Thyroid gland (tissue), 4 donors: ENCODE results near the gene HAPSTR1. TPM values are rescaled to one million over a fixed set of nuclear protein-coding genes. Genes with fewer than 3 reads are reported as not detected.

Experiments used
- DNase-seq, 2 donors: peaks; one replicate each; pipeline ENCODE4 v3.0.0-alpha.2; 2019
- H3K27ac ChIP-seq, 3 donors: fragments of 200-600 bp; sonication (generic); 1 replicate in 2 of 3; 2 replicates in 1 of 3; pipeline ENCODE4 v1.5.1; 2016 to 2019; ENCODE audit warnings: mild to moderate bottlenecking in 1 of 3, moderate library complexity in 1 of 3
- H3K27me3 ChIP-seq: fragments of 200-600 bp; sonication (generic); one replicate; pipeline ENCODE4 v1.5.1; 2019
- H3K36me3 ChIP-seq, 2 donors: fragments of 200-600 bp; sonication (generic); one replicate each; pipeline ENCODE4 v1.5.1; 2016 to 2019
- H3K4me1 ChIP-seq, 2 donors: fragments of 200-600 bp; sonication (generic); one replicate each; pipeline ENCODE4 v1.5.1; 2017 to 2019
- H3K4me3 ChIP-seq, 3 donors: fragments of 200-600 bp; sonication (generic); replicated peaks in 1 of 3; 1 replicate in 2 of 3; 2 replicates in 1 of 3; pipeline ENCODE4 v1.5.1; 2016; ENCODE audit warnings: mild to moderate bottlenecking in 1 of 3
- H3K9me3 ChIP-seq: fragments of 200-600 bp; sonication (generic); one replicate; pipeline ENCODE4 v1.5.1; 2017
- CTCF ChIP-seq, 6 experiments: fragments of 200-600 bp in 3 of 6; fragments of 450-650 bp in 3 of 6; sonication (generic) in 3 of 6; IDR thresholded peaks; one replicate each; pipeline ENCODE4 v1.5.1; 2016 to 2019; ENCODE audit warnings: antibody characterized with exemption in 6 of 6, mild to moderate bottlenecking in 2 of 6, inconsistent platforms in 1 of 6, moderate library complexity in 1 of 6
- POLR2A ChIP-seq, 2 donors: fragments of 450-650 bp; IDR thresholded peaks; one replicate each; pipeline ENCODE4 v1.6.1; 2017; ENCODE audit warnings: antibody characterized with exemption in 2 of 2, mild to moderate bottlenecking in 2 of 2, moderate library complexity in 1 of 2
- WGBS, 2 donors: methylation state at CpG; one replicate each; pipeline ENCODE4 v1.1.5; 2017; 5-methylcytosine and 5-hydroxymethylcytosine counted together
- intact Hi-C: fragments of 100-400 bp; cut with DNase I; formaldehyde crosslinking; loops from one replicate; pipeline ENCODE4 v1.15.1; 2023
- total RNA-seq, 4 donors: library from RNA; depleted of rRNA; stranded (reverse); fragments of >200 nt; gene quantifications; one replicate each; pipeline ENCODE4 v1.2.3, GENCODE V29; 2016

The HAPSTR1 gene
- total RNA-seq, 4 donors from 2014 or later: 59.0 to 107 (median 68.7) TPM

- intact Hi-C loops: no loop called here
- WGBS, 2 donors: 95 to 97% methylated on average over 5 of the region's 5 CpGs
- no peaks in the 10 kb centered on the region for H3K9me3 ChIP-seq
- TF ChIP-seq CTCF (IDR thresholded peaks at IDR 0.05) (no peak), POLR2A (IDR thresholded peaks at IDR 0.05) (no peak)
- no peaks in the 10 kb centered on the region for H3K36me3 ChIP-seq
- H3K4me1 ChIP-seq: peaks cover 0 to 5% of the 10 kb centered on the region in 2 donors
- no peak overlapping the region for H3K27ac ChIP-seq
- no peaks in the 10 kb centered on the region for H3K27me3 ChIP-seq
- DNase-seq: no peak
- no peak overlapping the region for H3K4me3 ChIP-seq
Measured at GRCh38 chr16:9134306-9134705, 42.9 kb downstream of the HAPSTR1 start.

GRCh38 chr16:9134739-9135138 lies 43.3 kb downstream of the HAPSTR1 start:
- intact Hi-C loops: no loop called here
- Histone ChIP-seq H3K4me3 (no peak overlapping the region), H3K27me3 (no peaks in the 10 kb centered on the region), H3K27ac (no peak overlapping the region), H3K9me3 (no peaks in the 10 kb centered on the region), H3K4me1 (peaks cover 0 to 5% of the 10 kb centered on the region in 2 donors), H3K36me3 (no peaks in the 10 kb centered on the region)
- WGBS, 2 donors: 18 to 30% methylated on average over 4 to 5 of the region's 5 CpGs
- DNase-seq: peak; percentile 39 to 45
- TF ChIP-seq CTCF (IDR thresholded peaks at IDR 0.05) (peak in 4 of 6 experiments; percentile 21 to 45 (median 38)), POLR2A (IDR thresholded peaks at IDR 0.05) (no peak)

- no peaks in the 10 kb centered on the region for H3K27me3 ChIP-seq
- no peak overlapping the region for H3K4me3 ChIP-seq
- TF ChIP-seq CTCF (IDR thresholded peaks at IDR 0.05): no peak
- no peak for TF ChIP-seq POLR2A (IDR thresholded peaks at IDR 0.05)
- H3K36me3 ChIP-seq: no peaks in the 10 kb centered on the region
- H3K9me3 ChIP-seq: no peaks in the 10 kb centered on the region
- intact Hi-C loops: no loop called here
- no peak overlapping the region for H3K27ac ChIP-seq
- H3K4me1 ChIP-seq: peaks cover 0 to 5% of the 10 kb centered on the region in 2 donors
- peak in 1 of 2 donors; percentile 16 for DNase-seq
- 56 to 68% methylated on average over 8 of the region's 8 CpGs for WGBS, 2 donors
Measured at GRCh38 chr16:9135797-9136196, 44.4 kb downstream of the HAPSTR1 start.

- no peaks in the 10 kb centered on the region for H3K36me3 ChIP-seq
- 85 to 87% methylated on average over 10 to 13 of the region's 13 CpGs for WGBS, 2 donors
- TF ChIP-seq POLR2A (IDR thresholded peaks at IDR 0.05) (no peak), CTCF (IDR thresholded peaks at IDR 0.05) (no peak)
- no peak for DNase-seq
- intact Hi-C loops: no loop called here
- no peaks in the 10 kb centered on the region for H3K27me3 ChIP-seq
- no peaks in the 10 kb centered on the region for H3K9me3 ChIP-seq
- H3K27ac ChIP-seq: no peak overlapping the region
- peaks cover 0 to 5% of the 10 kb centered on the region in 2 donors for H3K4me1 ChIP-seq
- no peak overlapping the region for H3K4me3 ChIP-seq
Measured at GRCh38 chr16:9136596-9136995, 45.2 kb downstream of the HAPSTR1 start.

GRCh38 chr16:9138021-9138680 lies 46.7 kb downstream of the HAPSTR1 start:
- TF ChIP-seq POLR2A (IDR thresholded peaks at IDR 0.05) (no peak), CTCF (IDR thresholded peaks at IDR 0.05) (no peak)
- no peaks in the 10 kb centered on the region for H3K27me3 ChIP-seq
- no peaks in the 10 kb centered on the region for H3K36me3 ChIP-seq
- H3K4me3 ChIP-seq: no peak overlapping the region
- H3K9me3 ChIP-seq: no peaks in the 10 kb centered on the region
- peaks cover 0 to 5% of the 10 kb centered on the region in 2 donors for H3K4me1 ChIP-seq
- 73 to 74% methylated on average over 14 of the region's 14 CpGs for WGBS, 2 donors
- intact Hi-C loops: no loop called here
- H3K27ac ChIP-seq: no peak overlapping the region
- DNase-seq: no peak
